Kidney glomerular epithelial cell (primary cell): ENCODE data around the gene CARD9.
"Not testable (repeated sequence)": the region's sequence is repeated elsewhere in the genome, so short reads cannot be mapped to it uniquely, and the experiment has no call there.

Source experiments
- DNase-seq: peaks from one replicate; lab custom pipeline; 2025; lab: John Stamatoyannopoulos, UW

CARD9 gene, protein sequence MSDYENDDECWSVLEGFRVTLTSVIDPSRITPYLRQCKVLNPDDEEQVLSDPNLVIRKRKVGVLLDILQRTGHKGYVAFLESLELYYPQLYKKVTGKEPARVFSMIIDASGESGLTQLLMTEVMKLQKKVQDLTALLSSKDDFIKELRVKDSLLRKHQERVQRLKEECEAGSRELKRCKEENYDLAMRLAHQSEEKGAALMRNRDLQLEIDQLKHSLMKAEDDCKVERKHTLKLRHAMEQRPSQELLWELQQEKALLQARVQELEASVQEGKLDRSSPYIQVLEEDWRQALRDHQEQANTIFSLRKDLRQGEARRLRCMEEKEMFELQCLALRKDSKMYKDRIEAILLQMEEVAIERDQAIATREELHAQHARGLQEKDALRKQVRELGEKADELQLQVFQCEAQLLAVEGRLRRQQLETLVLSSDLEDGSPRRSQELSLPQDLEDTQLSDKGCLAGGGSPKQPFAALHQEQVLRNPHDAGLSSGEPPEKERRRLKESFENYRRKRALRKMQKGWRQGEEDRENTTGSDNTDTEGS

DNA sequence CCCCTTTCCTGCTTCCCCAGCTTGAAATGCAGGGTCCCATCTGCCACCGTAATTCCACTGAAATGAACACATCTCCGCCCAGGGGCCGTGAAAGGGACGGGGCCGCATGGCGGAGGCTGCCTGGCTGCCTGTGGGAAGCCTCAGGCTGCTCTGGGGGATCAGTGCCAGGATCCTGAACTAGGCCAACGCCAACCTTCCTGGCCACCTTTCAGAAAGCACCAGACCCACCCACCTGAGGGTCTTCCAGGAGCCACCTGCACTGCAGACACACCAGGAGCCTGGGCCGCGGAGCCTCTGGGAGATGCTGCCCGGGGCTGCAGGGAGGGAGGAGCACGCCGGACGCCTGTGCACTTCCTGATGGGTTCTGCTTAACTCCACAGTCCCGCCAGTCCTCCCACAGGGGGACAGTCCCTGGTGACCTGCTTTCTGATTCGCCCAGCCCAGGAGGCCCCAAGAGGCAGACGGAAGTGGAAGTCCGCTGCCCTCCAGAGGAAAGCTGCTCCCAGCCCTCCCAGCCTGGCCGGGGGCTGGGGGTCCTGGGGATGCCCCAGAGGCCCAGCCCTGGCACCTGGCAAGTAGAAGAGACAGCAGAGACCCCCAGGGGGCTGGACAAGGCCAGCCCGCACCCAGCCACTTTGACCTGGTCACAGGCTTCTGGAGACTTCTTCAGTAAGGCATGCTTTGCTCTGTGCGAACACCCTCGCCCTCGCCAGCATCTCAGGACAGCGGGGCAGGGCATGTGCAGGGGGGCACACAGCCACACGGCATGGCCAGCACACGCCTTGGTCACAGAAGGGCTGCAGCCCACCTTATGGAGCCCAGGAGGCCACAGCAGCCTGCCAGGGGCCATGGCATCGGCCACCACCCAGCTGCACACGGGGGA is at the start of gene CARD9:
Gene CARD9, minus strand, starts transcription at position 370 of the 883 bp plus-strand sequence. CDS start 1,591 bp downstream, outside the sequence.
- DNase-seq: no peak

DNA sequence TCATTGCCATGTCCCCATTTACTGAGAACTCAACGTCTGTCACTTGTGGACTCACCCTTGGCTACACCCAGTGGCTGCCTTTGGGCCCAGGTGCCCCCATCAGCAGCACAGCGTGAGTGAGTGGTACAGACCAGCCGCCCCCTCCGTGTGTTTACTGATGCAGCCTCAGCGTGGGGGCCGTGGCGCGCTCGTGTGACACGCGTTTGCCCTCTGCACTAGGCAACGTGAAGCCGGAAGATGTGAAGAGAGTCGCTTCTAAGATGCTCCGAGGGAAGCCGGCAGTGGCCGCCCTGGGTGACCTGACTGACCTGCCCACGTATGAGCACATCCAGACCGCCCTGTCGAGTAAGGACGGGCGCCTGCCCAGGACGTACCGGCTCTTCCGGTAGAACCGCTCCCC is 49.4 kb upstream of the CARD9 start:
- DNase-seq: no peak

DNA sequence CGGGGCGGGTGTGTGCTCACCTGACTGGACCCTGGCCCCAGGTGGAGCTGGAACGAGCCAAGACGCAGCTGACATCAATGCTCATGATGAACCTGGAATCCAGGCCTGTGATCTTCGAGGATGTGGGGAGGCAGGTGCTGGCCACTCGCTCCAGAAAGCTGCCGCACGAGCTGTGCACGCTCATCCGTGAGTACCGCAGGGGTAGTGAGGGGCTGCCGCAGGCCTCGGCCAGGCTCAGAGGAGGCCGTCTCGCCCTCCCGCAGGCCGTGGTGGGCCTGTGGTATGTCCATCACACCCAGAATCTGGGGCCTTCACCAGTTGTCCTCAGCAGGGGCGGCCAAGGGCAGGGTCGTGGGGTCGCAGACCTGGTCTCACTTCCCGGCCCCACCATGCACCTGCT is 48.3 kb upstream of the CARD9 start:
- no peak for DNase-seq

DNA sequence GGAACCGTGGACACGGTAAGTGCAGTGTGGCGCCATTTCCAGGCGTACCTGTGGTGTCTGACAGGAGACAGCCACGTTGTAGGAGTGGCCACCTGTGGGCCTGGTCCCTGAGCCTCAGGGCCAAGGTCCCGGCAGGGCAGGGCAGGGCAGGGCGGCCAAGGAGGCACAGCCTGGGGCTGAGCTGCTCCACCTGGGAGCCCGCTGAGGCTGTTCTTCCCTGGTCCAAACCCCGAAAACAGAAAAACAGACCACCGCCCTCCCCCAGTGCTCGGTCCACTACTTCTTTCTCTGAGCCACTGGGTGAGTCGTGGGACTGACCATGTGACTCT is 45.6 kb upstream of the CARD9 start:
- no peak for DNase-seq

DNA sequence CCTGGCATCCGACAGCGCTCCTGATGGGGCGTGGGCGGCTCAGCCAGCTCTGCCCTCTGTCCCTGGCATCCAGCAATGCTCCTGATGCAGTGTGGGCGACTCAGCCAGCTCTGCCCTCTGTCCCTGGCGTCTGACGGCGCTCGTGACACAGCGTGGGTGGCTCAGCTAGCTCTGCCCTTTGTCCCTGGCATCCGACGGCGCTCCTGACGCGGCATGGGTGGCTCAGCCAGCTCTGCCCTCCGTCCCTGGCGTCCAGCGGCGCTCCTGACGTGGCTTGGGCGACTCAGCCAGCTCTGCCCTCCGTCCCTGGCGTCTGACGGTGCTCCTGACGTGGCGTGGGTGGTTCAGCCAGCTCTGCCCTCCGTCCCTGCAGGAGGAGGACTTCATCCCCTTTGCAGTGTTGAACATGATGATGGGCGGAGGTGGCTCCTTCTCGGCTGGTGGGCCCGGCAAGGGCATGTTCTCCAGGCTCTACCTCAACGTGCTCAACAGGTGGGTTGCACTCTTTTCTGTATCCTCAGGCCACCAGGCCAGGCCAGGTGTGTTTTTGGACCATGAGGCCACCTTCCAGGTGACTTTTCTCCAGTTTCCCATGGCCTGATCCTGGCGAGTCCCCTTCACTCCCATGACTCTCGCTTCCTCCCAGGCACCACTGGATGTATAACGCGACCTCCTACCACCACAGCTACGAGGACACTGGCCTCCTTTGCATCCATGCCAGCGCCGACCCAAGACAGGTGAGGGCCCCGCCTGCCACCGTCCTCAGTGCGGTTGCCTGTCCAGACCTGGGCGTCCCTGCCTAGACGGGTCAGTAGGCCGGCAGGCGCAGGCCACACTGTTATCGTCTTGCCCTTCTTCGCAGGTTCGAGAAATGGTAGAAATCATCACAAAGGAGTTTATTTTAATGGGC is 45.0 kb upstream of the CARD9 start:
- DNase-seq: no peak

DNA sequence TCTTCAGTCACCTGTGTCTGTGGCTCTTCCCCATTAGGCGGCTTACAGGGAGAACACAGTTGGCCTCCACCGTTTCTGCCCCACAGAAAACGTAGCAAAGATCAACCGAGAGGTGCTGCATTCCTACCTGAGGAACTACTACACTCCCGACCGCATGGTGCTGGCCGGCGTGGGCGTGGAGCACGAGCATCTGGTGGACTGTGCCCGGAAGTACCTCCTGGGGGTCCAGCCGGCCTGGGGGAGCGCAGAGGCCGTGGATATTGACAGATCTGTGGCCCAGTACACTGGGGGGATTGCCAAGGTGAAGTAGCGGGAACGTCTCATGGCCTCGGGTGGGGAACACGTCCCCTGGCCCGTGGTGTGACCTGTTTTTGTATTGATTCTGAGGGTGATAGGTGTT is 43.4 kb upstream of the CARD9 start:
- no peak for DNase-seq

DNA sequence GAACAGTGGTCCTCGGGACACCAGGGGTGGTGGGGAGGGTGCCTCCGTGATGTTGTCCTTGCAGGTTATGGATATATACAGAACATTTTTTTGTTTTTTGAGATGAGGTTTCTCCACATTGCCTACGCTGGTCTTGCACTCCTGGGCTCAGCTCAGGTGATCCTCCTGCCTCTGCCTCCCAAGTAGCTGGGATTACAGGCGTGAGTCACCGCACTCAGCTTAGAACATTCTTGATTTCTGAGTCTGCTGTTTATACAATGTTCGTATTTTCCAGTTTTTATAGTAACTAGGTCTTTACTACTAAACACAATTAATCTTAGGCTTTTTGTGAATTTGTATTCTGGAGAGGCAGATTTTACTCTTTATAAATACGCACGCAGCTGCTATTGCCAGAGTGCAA is 43.0 kb upstream of the CARD9 start:
- DNase-seq: no peak

DNA sequence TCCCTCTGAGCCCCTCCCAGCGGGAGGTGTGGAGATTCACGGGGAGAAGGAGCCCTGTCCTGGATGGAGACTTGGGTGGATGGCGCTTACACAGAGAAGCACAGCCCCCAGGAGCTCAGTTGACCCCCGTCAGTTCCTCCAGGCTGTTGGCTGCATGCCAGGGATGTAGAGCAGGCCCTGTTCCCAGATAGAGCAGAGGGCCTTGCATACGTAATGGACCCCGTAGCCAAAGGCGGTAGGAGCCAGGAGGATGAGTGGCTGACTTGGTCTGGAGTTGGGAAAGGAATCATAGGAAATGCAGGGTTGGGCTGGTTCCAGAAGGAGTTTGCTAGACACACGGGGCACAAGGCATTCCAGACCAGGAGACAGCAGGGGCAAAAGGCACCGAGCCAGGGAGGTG is 39.5 kb upstream of the CARD9 start:
- DNase-seq: no peak

DNA sequence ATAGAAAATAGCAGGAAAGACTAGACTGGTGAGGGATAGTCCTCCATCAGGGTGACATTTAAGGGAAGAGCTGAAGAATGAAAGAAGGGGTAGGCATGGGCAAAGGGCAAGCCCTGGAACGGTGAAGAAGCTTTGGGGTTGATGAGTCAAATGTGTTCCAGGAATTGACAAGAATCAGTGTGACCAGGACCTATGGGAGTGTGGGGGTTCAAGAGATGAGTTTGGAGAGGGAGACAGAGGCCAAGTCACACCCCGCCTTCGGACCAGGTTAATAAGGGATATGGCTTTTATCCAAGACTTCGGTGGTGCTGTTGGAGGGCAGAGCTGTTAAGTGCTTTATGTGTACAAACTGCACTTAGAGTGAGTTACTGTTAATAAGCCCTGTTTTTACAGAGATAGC is 37.9 kb upstream of the CARD9 start:
- no peak for DNase-seq

DNA sequence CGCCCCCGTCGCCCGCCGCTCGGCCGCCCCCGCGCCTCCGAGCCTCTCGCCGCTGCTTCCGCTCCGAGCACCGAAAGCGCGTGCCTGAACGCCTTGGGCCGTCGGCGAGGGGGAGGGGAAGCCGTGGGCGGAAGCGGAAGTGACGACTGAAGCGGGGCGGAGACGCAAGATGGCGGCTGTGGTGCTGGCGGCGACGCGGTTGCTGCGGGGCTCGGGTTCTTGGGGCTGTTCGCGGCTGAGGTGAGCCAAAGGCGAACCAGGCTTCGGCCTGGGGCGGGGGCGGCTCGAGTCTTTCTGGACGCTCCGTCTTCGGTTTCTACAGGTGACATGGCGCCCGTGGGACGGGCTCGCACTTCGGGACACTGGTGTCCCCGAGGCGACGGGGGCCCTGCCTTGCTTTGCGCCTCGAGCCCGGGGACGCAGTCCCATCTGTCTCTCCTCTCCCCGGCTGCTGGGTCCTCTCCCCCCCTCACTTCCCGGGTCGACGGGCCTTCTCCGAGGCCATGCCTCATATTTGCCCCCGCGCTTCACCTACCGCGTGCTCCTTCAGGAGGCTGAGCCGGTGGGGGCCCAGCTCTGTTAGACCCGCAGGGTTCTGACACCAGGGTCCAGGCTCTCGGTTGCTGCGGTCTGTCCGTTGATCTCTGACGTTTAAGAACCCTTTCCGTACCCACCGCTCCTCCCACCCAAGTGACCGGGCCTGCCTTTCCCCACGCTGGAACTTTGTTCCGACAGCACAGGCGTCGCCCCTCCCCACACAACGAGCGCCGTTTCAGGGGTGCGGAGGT is 37.2 kb upstream of the CARD9 start, which contains the start of the genes ENTR1 and PMPCA:
Gene ENTR1, minus strand, starts transcription at position 115 of the 788 bp plus-strand sequence. CDS start 217 bp downstream, outside the sequence.
Gene PMPCA, plus strand, starts transcription at position 159 of the 788 bp plus-strand sequence. Its CDS starts 11 bp downstream, at position 170.
- peak; percentile 78 for DNase-seq

DNA sequence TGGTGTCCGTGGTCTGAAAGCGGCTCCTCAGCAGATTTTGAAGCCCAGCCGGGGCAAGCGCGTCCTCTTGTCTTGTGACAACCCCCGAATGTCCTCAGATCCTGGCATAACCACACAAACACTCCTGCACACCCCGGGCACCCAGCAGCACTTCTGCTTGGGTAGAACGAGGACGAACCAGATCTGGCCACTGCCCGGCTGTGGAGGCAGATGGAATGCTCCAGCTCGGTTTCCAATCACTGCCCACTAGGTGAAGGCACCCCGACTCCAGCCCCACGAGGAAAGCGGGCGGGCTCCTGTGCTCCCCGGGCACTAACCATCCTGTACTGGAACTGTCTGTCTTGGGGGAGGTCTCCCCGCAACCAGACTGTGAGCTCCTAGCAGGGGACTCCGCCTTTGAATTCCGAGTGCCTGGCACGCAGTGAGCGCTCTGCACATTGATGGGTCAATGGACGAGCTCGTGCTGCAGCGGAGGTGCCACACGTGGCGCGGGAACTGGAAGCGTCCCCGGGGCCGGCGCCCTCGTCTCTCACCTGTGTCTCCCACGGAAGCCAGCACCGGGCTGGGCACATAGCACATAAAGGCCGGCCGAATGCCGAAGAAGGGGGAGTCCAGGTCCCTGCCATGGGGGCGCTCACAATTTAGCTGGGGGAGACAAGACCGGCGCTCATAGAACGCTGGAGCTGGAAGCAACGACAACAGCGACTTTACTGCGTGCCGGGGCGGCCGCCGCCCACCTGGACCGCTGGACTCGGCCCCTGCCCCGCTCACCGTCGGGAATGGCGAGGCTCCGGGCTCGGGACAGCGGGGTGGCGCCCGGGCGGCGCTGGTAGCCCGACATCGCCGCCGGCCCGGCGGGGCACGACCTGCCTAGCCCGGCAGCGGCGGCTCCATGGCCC is 36.3 kb upstream of the CARD9 start:
- DNase-seq: peak; percentile 5

DNA sequence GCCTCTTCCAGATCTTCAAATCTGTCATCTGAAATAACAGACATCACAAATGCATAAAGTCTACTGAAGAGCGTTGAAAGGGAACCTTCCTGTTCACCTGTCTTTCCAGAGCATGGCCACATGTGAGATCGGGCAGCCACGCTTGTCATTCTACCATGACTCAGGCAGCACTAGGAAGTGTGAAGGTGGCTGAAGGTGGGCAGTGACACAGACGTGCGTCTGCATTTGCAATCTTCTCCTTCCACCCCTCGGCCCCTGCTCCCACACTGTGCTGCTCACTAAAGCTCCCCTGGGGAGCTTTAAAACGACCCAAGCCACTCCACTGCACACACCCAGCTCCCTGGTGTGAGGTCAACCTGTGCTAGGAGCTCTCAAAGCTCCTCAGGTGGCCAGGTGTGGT is 34.4 kb upstream of the CARD9 start:
- no peak for DNase-seq

DNA sequence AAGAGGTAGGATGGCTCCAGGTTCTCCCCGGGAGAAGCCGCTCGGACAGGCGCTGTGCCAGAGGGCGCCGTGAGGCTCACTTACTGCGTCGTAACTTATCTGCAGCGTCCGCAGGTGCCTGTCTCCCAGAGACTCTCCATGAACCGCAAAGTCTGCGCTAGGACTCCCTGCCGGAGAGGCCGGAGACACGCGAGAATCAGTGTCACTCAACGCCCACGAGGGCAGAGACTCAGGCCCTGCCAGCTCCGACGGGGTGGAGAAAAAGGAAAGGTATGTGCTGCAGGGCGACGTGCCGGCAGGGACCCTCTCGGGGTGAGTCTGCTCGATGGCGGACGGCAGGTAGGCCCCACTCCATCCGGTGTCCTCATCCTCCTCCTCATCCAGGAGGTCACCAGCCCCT is 33.6 kb upstream of the CARD9 start:
- not testable (repeated sequence) for DNase-seq

DNA sequence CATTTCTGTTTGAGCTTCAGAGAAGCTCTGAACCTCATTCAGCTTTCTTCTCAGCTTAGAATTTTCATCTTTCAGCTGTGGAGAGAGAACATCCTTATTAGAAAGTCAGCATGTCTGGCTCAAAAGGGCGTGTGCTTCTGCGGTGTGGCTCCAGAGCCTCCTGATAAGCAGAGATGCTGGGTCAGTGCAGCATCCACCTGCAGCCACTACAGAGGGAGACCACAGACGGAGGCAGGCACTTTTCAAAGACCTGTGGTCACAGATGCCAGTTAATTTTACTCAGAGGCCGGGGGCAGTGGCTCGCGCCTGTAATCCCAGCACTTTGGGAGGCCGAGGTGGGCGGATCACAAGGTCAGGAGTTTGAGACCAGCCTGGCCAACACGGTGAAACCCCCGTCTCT is 32.4 kb upstream of the CARD9 start:
- DNase-seq: not testable (repeated sequence)

DNA sequence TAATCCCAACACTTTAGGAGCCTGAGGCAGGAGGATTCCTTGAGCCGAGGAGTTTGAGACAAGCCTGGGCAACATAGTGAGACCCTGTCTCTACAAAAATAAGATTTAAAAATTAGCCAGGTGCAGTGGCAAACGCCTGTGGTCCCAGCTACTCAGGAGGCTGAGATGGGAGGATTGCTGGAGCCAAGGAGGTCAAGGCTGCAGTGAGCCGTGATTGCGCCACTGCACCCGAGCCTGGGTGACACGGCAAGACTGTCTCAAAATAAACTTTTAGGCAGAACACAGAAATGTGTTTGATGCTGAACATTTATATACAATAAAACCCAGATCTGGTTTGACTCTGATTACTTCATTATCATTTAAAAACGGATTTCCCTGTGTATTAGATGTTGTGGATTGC is 32.0 kb upstream of the CARD9 start:
- no peak for DNase-seq

DNA sequence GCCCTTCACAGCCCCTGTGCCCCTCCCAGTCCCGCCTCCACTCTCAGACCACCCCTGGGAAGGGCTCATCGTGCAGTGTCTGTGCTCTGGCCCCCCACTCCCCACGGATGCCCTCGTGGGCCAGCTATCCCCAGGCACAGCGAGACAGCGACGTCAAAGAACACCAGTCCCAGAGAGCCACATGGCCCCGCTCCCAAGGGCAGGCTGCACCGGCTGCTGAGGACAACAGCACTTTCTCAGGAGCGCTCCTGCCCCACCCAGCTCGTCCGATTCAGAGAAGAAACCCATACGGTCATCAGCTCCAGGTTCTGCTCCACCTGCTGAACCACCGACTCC is 31.3 kb upstream of the CARD9 start:
- DNase-seq: no peak

DNA sequence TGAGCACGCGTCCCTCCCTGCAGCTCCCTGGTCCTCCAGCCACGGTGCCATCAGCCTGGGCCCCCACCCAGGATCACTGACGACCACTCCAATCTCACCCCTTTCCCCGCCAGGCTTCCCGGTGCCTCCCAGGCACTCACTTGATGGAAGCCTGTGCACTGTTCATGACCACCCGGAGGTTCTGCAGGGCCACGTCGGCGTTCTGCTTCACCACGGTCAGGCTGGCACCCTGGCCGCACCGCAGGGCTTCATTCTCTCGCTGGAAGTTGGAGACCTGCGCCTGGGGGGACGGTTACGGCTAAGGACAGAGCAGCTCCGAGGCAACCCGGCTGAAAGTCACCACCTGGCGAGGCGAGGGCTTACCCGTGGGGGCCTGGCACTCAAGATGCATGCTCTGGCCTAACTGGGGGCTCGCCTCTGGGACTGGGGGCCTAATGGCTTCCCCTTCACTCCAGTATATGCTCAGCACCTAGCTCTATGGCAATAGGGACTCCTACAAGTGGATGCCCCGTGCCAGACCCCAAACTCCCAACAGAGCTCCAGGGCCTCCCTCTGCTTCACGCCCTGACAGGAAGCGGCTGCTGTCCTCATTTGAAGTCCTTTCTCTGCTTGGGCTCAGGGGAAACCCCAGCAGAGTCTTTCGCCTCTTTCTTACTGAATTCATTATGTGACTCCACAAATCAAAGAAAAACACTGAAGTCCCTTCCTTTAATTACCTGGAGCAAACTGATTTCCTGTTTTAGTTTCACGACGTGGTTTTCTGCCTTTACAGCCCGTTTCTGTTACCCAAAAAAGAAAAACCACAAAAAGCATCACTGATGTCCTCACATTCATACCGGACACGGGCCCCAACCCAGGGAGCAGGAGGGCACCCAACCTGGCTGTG is 30.7 kb upstream of the CARD9 start:
- no peak for DNase-seq

DNA sequence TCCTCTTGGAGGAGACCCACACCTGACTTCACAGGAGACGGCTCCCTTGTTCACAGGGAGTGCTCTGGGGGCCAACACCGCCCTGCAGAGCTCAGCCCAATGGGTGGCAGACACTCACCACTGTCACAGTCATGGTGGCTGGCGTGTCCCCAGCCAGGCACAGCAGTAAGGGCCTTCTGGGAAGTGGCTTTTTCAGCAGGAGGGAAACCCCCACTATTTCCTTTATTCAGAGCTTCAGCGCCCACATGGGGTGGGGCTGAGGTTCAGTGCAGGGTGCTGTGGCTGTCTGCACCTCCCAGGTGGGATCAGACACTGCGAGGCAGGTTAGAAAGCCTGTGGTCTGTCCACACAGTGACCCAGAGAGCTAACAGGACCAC is 30.1 kb upstream of the CARD9 start:
- no peak for DNase-seq

DNA sequence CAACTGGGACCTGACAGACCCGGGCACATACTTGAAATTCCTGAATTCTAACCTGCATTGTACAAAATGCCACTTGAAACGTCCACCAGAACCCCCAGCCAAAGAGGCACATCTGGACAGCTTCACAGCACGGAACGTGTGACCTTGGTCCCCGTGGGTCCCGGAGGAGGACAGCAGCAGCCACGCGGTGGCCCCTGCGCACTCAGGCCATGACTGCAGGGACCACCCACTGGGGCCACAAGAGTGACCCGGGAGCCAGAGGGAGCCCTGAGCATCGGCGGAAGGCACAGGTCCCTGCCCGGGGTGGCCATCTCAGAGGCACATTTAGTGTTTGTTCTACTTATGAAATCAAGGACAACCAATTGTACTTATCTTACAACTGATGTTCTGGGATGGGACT is 28.6 kb upstream of the CARD9 start:
- DNase-seq: no peak
